HCT116 (cell line): ENCODE results near the gene SIVA1.

Source experiments
- ATF3 ChIP-seq: IDR thresholded peaks from 2 replicates; pipeline ENCODE4 v1.6.1; 2012
- CEBPB ChIP-seq: IDR thresholded peaks from 2 replicates; pipeline ENCODE4 v1.6.1; 2012; ENCODE audit warnings: low read depth
- CTCF ChIP-seq, 3 experiments: fragments of 200-600 bp in 1 of 3; sonication (generic) in 1 of 3; IDR thresholded peaks in 2 of 3; conservative IDR thresholded peaks in 1 of 3; 2 replicates each; pipeline ENCODE4 v1.5.1; 2012 to 2017; ENCODE audit warnings: low read depth in 2 of 3, low read length in 2 of 3, antibody characterized with exemption in 1 of 3, borderline replicate concordance in 1 of 3, control low read depth in 1 of 3, mild to moderate bottlenecking in 1 of 3, mixed read lengths in 1 of 3, mixed run types in 1 of 3, moderate library complexity in 1 of 3; ENCODE audit not compliant: insufficient read depth in 1 of 3
- EZH2 ChIP-seq: fragments of 200-600 bp; sonication (generic); IDR thresholded peaks from 2 replicates; pipeline ENCODE4 v1.6.1; 2017; ENCODE audit warnings: antibody characterized with exemption, mixed run types
- FOSL1 ChIP-seq: IDR thresholded peaks from 2 replicates; pipeline ENCODE4 v1.6.1; 2012; ENCODE audit warnings: low read depth
- JUND ChIP-seq: IDR thresholded peaks from 2 replicates; pipeline ENCODE4 v1.6.1; 2012
- MAX ChIP-seq: IDR thresholded peaks from 2 replicates; pipeline ENCODE4 v1.6.1; 2012
- POLR2A ChIP-seq: IDR thresholded peaks from 2 replicates; pipeline ENCODE4 v1.7.0; 2011; ENCODE audit warnings: borderline replicate concordance; ENCODE audit not compliant: insufficient read depth, insufficient read length; ENCODE audit errors: extremely low read depth
- SIN3A ChIP-seq: IDR thresholded peaks from 2 replicates; pipeline ENCODE4 v1.6.1; 2012; ENCODE audit warnings: low read depth
- SP1 ChIP-seq: IDR thresholded peaks from 2 replicates; pipeline ENCODE4 v1.6.1; 2012; ENCODE audit warnings: low read depth
- SRF ChIP-seq: IDR thresholded peaks from 2 replicates; pipeline ENCODE4 v1.6.1; 2012; ENCODE audit warnings: low read depth
- YY1 ChIP-seq: IDR thresholded peaks from 2 replicates; pipeline ENCODE4 v1.6.1; 2011; ENCODE audit warnings: low read length, low read depth, moderate library complexity, mild to moderate bottlenecking; ENCODE audit not compliant: insufficient replicate concordance; ENCODE audit errors: extremely low read depth
- ZBTB33 ChIP-seq: IDR thresholded peaks from 2 replicates; pipeline ENCODE4 v1.6.1; 2011; ENCODE audit warnings: mild to moderate bottlenecking, low read length, moderate library complexity; ENCODE audit not compliant: insufficient replicate concordance; ENCODE audit errors: extremely low read depth
- ZNF274 ChIP-seq: fragments of 200-500 bp; sonication (Bioruptor generic); IDR thresholded peaks from 2 replicates; pipeline ENCODE4 v1.6.1; 2014; ENCODE audit warnings: mild to moderate bottlenecking, low read depth, low read length, inconsistent platforms

- TF ChIP-seq POLR2A (no peak), JUND (no peak), CTCF (IDR thresholded peaks at IDR 0.05 in 2 of 3, conservative IDR thresholded peaks at IDR 0.05 in 1 of 3; ENCODE audit: borderline replicate concordance in 1 of 3, insufficient read depth in 1 of 3, low read depth in 2 of 3, low read length in 2 of 3) (no peak), SRF (no peak), YY1 (no peak), ZNF274 (no peak), ZBTB33 (no peak), CEBPB (no peak), ATF3 (no peak), EZH2 (no peak), FOSL1 (no peak), SP1 (no peak), MAX (no peak), SIN3A (no peak)
Measured at GRCh38 chr14:104805326-104805678, 52.4 kb downstream of the SIVA1 start.
